Rectal smooth muscle tissue (tissue), 1 donor: Measurements from ENCODE around the gene KIFC1.

Source experiments
- H3K27ac ChIP-seq: one replicate; pipeline ENCODE4 v1.7.0; 2013; ENCODE audit warnings: low read depth, low read length, inconsistent platforms
- H3K27me3 ChIP-seq: one replicate; pipeline ENCODE4 v1.7.0; 2013; ENCODE audit warnings: low read length; ENCODE audit not compliant: control insufficient read depth, insufficient read depth
- H3K36me3 ChIP-seq: one replicate; pipeline ENCODE4 v1.7.0; 2013; ENCODE audit warnings: low read length; ENCODE audit not compliant: control insufficient read depth, insufficient read depth
- H3K4me1 ChIP-seq: one replicate; pipeline ENCODE4 v1.7.0; 2013; ENCODE audit warnings: low read length; ENCODE audit not compliant: control insufficient read depth, insufficient read depth
- H3K4me3 ChIP-seq: one replicate; pipeline ENCODE4 v1.7.0; 2013; ENCODE audit warnings: low read length
- H3K9ac ChIP-seq: one replicate; pipeline ENCODE4 v1.7.0; 2013; ENCODE audit warnings: low read length

Gene KIFC1

GRCh38 chr6:33426590-33427511 is 35.2 kb downstream of the KIFC1 start:
- no peaks in the 10 kb centered on the region for H3K27me3 ChIP-seq
- H3K9ac ChIP-seq: no peak overlapping the region
- peak overlapping the region; percentile 83 for H3K27ac ChIP-seq
- no peaks in the 10 kb centered on the region for H3K36me3 ChIP-seq
- H3K4me1 ChIP-seq: peaks cover 31% of the 10 kb centered on the region
- peak overlapping the region; percentile 56 for H3K4me3 ChIP-seq

GRCh38 chr6:33427585-33428223 is 36.1 kb downstream of the KIFC1 start:
- no peaks in the 10 kb centered on the region for H3K36me3 ChIP-seq
- H3K27me3 ChIP-seq: no peaks in the 10 kb centered on the region
- no peak overlapping the region for H3K9ac ChIP-seq
- peak overlapping the region; percentile 74 for H3K27ac ChIP-seq
- peak overlapping the region; percentile 56 for H3K4me3 ChIP-seq
- H3K4me1 ChIP-seq: peaks cover 31% of the 10 kb centered on the region

- peak overlapping the region; percentile 74 for H3K27ac ChIP-seq
- H3K27me3 ChIP-seq: no peaks in the 10 kb centered on the region
- H3K4me3 ChIP-seq: peak overlapping the region; percentile 46
- H3K4me1 ChIP-seq: peaks cover 34% of the 10 kb centered on the region
- H3K9ac ChIP-seq: peak overlapping the region; percentile 58
- H3K36me3 ChIP-seq: no peaks in the 10 kb centered on the region
Measured at GRCh38 chr6:33428224-33428965, 36.8 kb downstream of the KIFC1 start.

DNA sequence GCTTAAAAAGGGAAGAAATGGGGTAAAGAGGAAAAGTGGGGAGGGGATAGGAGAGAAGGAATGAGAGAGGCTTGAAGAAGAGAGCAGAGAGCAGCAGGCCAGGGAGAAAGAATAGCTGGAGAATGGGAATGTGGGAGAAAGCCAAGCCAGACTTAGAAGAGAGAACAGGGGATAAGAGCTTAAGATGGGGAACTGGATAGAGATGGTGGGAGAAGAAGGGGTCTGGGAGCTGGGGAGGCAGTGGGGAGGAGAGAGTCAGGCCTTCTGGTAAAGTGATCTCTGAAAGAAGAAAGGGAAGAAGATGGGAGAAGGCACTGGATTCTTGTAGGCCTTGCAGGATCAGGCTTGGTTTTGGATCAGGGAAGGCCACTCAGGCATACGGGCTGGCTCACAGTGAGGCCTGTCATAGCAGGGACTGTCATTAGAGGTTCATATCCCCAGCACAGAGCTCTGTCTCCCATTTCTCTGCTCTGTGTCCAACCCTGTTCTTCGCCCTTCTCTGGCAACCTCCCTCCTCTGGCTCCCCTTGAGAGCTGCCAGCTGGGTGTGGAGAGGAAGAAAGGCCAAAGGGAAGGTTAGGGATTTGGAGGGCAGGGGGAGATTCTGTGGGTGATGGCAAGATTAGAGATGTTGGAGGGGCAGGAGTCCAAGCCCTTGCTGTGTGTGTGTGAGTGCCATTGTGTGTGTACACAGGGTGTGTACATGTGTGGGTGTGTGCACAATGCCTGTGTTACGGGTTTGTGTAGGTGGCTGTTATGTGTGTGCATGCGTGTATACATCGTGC is 37.5 kb downstream of the KIFC1 start:
- no peak overlapping the region for H3K4me3 ChIP-seq
- H3K27ac ChIP-seq: peak overlapping the region; percentile 74
- no peaks in the 10 kb centered on the region for H3K27me3 ChIP-seq
- peaks cover 39% of the 10 kb centered on the region for H3K4me1 ChIP-seq
- no peak overlapping the region for H3K9ac ChIP-seq
- H3K36me3 ChIP-seq: no peaks in the 10 kb centered on the region

DNA sequence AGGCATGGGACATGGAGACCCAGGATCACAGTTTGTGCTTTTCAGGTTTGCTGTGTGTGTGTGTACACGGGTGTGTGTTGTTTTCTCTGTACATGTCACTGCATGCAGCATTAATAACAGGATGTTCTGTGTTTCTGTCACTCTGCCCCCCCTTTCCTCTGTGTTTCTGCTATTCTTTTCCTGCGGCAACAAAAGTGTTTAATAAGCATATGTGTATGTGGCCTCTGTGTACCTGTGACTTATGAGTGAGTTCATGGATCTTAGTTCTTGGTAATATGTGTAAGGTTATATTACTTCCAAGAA is 38.1 kb downstream of the KIFC1 start:
- no peaks in the 10 kb centered on the region for H3K36me3 ChIP-seq
- H3K4me3 ChIP-seq: no peak overlapping the region
- peak overlapping the region; percentile 74 for H3K27ac ChIP-seq
- H3K9ac ChIP-seq: no peak overlapping the region
- H3K4me1 ChIP-seq: peaks cover 34% of the 10 kb centered on the region
- no peaks in the 10 kb centered on the region for H3K27me3 ChIP-seq

DNA sequence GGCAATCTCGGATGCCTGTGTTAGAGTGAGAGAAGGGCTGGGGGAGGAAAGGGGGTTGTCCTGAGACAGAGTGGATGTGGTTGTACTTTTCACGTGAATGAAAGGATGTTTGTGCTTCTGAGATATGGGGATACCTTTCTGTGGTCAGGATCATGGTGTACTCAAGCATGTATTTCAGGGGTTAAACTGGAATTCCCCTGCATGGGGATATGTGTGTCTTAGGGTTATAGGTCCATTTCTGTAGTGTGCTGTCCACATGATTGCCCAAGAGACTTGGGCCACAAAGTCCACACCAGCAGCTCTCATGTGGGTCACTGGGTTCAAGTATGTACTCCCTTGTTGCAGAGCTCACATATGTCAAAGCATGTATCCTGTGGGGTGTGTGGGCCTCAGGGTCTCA is 38.7 kb downstream of the KIFC1 start:
- H3K27ac ChIP-seq: peak overlapping the region; percentile 65
- H3K9ac ChIP-seq: no peak overlapping the region
- H3K4me3 ChIP-seq: no peak overlapping the region
- H3K27me3 ChIP-seq: no peaks in the 10 kb centered on the region
- peaks cover 29% of the 10 kb centered on the region for H3K4me1 ChIP-seq
- H3K36me3 ChIP-seq: peaks cover 3% of the 10 kb centered on the region

DNA sequence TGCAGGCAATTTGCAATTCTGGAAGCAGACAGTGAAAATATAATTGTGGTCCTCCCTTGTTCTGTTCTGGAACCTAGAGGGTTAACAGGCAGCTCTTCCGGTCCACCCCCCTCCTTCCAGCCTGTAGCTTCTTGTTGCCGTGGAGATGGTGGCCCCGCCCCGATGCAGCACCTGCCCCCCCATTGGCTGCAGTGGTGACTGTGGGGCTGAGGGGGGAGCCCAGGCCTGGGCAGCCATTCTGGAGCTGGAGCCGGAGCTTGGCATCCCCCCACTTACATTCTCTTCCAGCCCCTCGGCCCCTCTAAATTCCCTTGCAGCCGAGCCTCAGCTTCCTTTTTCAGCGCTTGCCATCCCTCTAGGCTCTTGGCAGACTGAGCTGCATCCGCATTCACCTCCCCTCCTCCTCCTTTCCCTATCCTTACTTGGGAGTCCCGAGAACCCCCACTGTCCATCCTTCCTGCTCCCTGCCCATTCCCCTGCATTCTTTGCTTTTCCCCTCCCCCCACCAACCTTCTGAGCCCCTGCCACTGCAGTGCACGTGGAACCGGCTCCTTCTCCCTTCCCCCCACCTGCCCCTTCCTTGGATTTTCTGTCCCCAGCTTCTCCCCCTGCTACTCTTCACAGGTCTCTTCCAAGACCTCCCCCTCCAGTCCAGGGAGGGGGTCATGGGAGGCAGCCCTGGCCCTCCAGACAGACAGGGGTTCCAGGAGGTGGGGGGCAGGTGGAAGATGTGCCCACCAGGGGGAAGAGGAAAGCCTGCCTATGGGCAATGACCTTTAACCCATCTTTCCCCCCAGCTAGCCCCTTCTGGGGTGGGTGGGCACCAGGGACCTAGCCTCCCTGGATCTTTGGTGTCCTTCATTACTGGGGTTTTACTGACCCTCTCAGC is 39.6 kb downstream of the KIFC1 start:
- Histone ChIP-seq H3K4me3 (peak overlapping the region; percentile 57), H3K4me1 (peaks cover 29% of the 10 kb centered on the region), H3K9ac (no peak overlapping the region), H3K27me3 (no peaks in the 10 kb centered on the region), H3K27ac (peak overlapping the region; percentile 65), H3K36me3 (peaks cover 4% of the 10 kb centered on the region)

GRCh38 chr6:33431880-33432541 is 40.4 kb downstream of the KIFC1 start:
- Histone ChIP-seq H3K27me3 (no peaks in the 10 kb centered on the region), H3K4me3 (peak overlapping the region; percentile 8), H3K27ac (peak overlapping the region; percentile 65), H3K4me1 (peaks cover 29% of the 10 kb centered on the region), H3K36me3 (peaks cover 6% of the 10 kb centered on the region), H3K9ac (no peak overlapping the region)

DNA sequence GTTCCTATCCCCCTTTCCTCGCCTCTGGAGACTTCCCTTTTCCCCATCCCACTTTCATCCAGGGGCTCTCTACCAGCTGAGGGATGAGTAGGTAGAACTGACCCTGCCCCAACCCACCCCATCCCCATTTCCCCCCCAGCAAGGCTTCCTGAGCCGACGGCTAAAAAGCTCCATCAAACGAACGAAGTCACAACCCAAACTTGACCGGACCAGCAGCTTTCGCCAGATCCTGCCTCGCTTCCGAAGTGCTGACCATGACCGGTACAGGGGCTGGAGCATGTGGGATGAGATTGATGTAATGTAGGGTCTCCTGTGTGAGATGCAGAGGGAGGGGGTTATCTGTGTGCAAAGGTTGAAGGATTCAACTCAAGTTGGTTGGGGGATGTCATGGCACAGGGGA is 40.9 kb downstream of the KIFC1 start:
- Histone ChIP-seq H3K9ac (no peak overlapping the region), H3K4me1 (peaks cover 24% of the 10 kb centered on the region), H3K27me3 (no peaks in the 10 kb centered on the region), H3K4me3 (no peak overlapping the region), H3K36me3 (peaks cover 10% of the 10 kb centered on the region), H3K27ac (peak overlapping the region; percentile 85)

GRCh38 chr6:33433001-33433543 is 41.4 kb downstream of the KIFC1 start:
- H3K27ac ChIP-seq: peak overlapping the region; percentile 85
- no peak overlapping the region for H3K9ac ChIP-seq

More at GRCh38 chr6:33433001-33433543, 41.4 kb downstream of the KIFC1 start:
- no peak overlapping the region for H3K4me3 ChIP-seq
- H3K27me3 ChIP-seq: no peaks in the 10 kb centered on the region
- H3K36me3 ChIP-seq: peaks cover 15% of the 10 kb centered on the region
- H3K4me1 ChIP-seq: peaks cover 24% of the 10 kb centered on the region
